Activated T-cell treated with anti-CD3 and anti-CD28 coated beads, Interleukin-2, amount 50 U/mL, for 4 hours (primary cell): Measurements from ENCODE around the gene TAF11L10. TPM values are rescaled to one million over a fixed set of nuclear protein-coding genes. Genes with fewer than 3 reads are reported as not detected.
"Not testable (repeated sequence)": the region's sequence is repeated elsewhere in the genome, so short reads cannot be mapped to it uniquely, and the experiment has no call there.

ENCODE experiments used
- ATAC-seq, 2 donors: fragments of 200-7000 bp; cut with Tn5 transposase; one replicate each; pipeline ENCODE4 v1.10.0; 2021
- DNase-seq: peaks from one replicate; pipeline ENCODE4 v3.0.0-alpha.2; 2020
- H3K27me3 Mint-ChIP-seq: one replicate; pipeline ENCODE4 v1.8.0; 2021; ENCODE audit warnings: low read depth, mixed read lengths
- H3K36me3 Mint-ChIP-seq: one replicate; pipeline ENCODE4 v1.8.0; 2022; ENCODE audit warnings: mixed read lengths; ENCODE audit not compliant: insufficient read depth
- H3K4me1 Mint-ChIP-seq: one replicate; pipeline ENCODE4 v1.8.0; 2021; ENCODE audit warnings: low read depth, mixed read lengths
- H3K4me3 Mint-ChIP-seq: one replicate; pipeline ENCODE4 v1.8.0; 2021; ENCODE audit warnings: mild to moderate bottlenecking, moderate library complexity, mixed read lengths
- H3K9me3 Mint-ChIP-seq: one replicate; pipeline ENCODE4 v1.8.0; 2021; ENCODE audit warnings: mixed read lengths
- total RNA-seq, 3 donors: library from RNA; stranded (reverse); gene quantifications; one replicate each; pipeline ENCODE4 v1.2.1, GENCODE V29; 2021

Gene TAF11L10
- not detected for total RNA-seq

GRCh38 chr5:17597728-17598127 lies at the start of gene TAF11L10:
TSS of gene TAF11L10 (minus strand) at chr5:17597828.
- not testable (repeated sequence) for DNase-seq, H3K27me3 Mint-ChIP-seq, H3K4me1 Mint-ChIP-seq, H3K4me3 Mint-ChIP-seq, H3K36me3 Mint-ChIP-seq, H3K9me3 Mint-ChIP-seq, ATAC-seq

GRCh38 chr5:17634160-17634559 lies 36.5 kb upstream of the TAF11L10 start, which contains the start of gene TAF11L14:
TSS of gene TAF11L14 (plus strand) at chr5:17634460.
- Mint-ChIP-seq H3K36me3 (no peaks in the 10 kb centered on the region), H3K27me3 (no peaks in the 10 kb centered on the region), H3K9me3 (peaks cover 4% of the 10 kb centered on the region), H3K4me1 (no peaks in the 10 kb centered on the region), H3K4me3 (no peak within 1 kb of the TSS)
- no peak for DNase-seq
- no peak for ATAC-seq

GRCh38 chr5:17631788-17632187 lies 34.2 kb upstream of the TAF11L10 start, which contains the start of gene TAF11L13:
TSS of gene TAF11L13 (plus strand) at chr5:17632088.
- not testable (repeated sequence) for ATAC-seq, H3K4me3 Mint-ChIP-seq, DNase-seq, H3K27me3 Mint-ChIP-seq, H3K9me3 Mint-ChIP-seq, H3K4me1 Mint-ChIP-seq, H3K36me3 Mint-ChIP-seq

- H3K36me3 Mint-ChIP-seq = no peaks in the 10 kb centered on the region
- no peaks in the 10 kb centered on the region for H3K27me3 Mint-ChIP-seq
- H3K4me1 Mint-ChIP-seq = no peaks in the 10 kb centered on the region
- ATAC-seq = no peak
- H3K4me3 Mint-ChIP-seq = no peak overlapping the region
- no peak for DNase-seq
- no peaks in the 10 kb centered on the region for H3K9me3 Mint-ChIP-seq
These were observed 28.1 kb upstream of the TAF11L10 start for GRCh38 chr5:17625686-17626085.

- Mint-ChIP-seq H3K36me3 (no peaks in the 10 kb centered on the region), H3K27me3 (no peaks in the 10 kb centered on the region), H3K9me3 (no peaks in the 10 kb centered on the region), H3K4me3 (no peak overlapping the region), H3K4me1 (no peaks in the 10 kb centered on the region)
- no peak for ATAC-seq
- DNase-seq = no peak
These were observed 23.0 kb upstream of the TAF11L10 start for GRCh38 chr5:17620627-17621026.

GRCh38 chr5:17619354-17619753 lies 21.7 kb upstream of the TAF11L10 start:
- DNase-seq (no peak), ATAC-seq (no peak)
- H3K9me3 Mint-ChIP-seq = peaks cover 3% of the 10 kb centered on the region
- H3K27me3 Mint-ChIP-seq = no peaks in the 10 kb centered on the region
- H3K36me3 Mint-ChIP-seq = no peaks in the 10 kb centered on the region
- H3K4me1 Mint-ChIP-seq = no peaks in the 10 kb centered on the region
- H3K4me3 Mint-ChIP-seq = no peak overlapping the region

GRCh38 chr5:17614872-17615605 lies 17.4 kb upstream of the TAF11L10 start:
- no peaks in the 10 kb centered on the region for H3K27me3 Mint-ChIP-seq
- peaks cover 11% of the 10 kb centered on the region for H3K9me3 Mint-ChIP-seq
- DNase-seq (no peak), ATAC-seq (no peak)
- H3K4me1 Mint-ChIP-seq = no peaks in the 10 kb centered on the region
- no peaks in the 10 kb centered on the region for H3K36me3 Mint-ChIP-seq
- no peak overlapping the region for H3K4me3 Mint-ChIP-seq

GRCh38 chr5:17610092-17610491 lies 12.5 kb upstream of the TAF11L10 start, which contains the start of gene TAF11L12:
TSS of gene TAF11L12 (plus strand) at chr5:17610392.
- not testable (repeated sequence) for H3K36me3 Mint-ChIP-seq, H3K27me3 Mint-ChIP-seq, H3K4me1 Mint-ChIP-seq, ATAC-seq, DNase-seq, H3K4me3 Mint-ChIP-seq
- peaks cover 16% of the 10 kb centered on the region for H3K9me3 Mint-ChIP-seq

- not testable (repeated sequence) for H3K4me3 Mint-ChIP-seq
These were observed 9.8 kb upstream of the TAF11L10 start for GRCh38 chr5:17607461-17607860.

GRCh38 chr5:17604951-17605350 lies 7.3 kb upstream of the TAF11L10 start:
- Mint-ChIP-seq H3K27me3 (no peaks in the 10 kb centered on the region), H3K36me3 (no peaks in the 10 kb centered on the region), H3K4me3 (no peak overlapping the region), H3K9me3 (peaks cover 12% of the 10 kb centered on the region), H3K4me1 (no peaks in the 10 kb centered on the region)
- no peak for DNase-seq
- no peak for ATAC-seq

More at GRCh38 chr5:17607461-17607860, 9.8 kb upstream of the TAF11L10 start:
- not testable (repeated sequence) for DNase-seq, H3K36me3 Mint-ChIP-seq, ATAC-seq, H3K4me1 Mint-ChIP-seq, H3K27me3 Mint-ChIP-seq
- H3K9me3 Mint-ChIP-seq = peaks cover 14% of the 10 kb centered on the region

GRCh38 chr5:17603880-17604279 lies 6.3 kb upstream of the TAF11L10 start, which contains the start of gene TAF11L11:
TSS of gene TAF11L11 (plus strand) at chr5:17604183.
- H3K36me3 Mint-ChIP-seq, H3K4me1 Mint-ChIP-seq, H3K27me3 Mint-ChIP-seq, H3K4me3 Mint-ChIP-seq, DNase-seq, ATAC-seq: not testable (repeated sequence)
- H3K9me3 Mint-ChIP-seq = peaks cover 12% of the 10 kb centered on the region

- not testable (repeated sequence) for DNase-seq, H3K9me3 Mint-ChIP-seq, H3K27me3 Mint-ChIP-seq, ATAC-seq, H3K4me3 Mint-ChIP-seq, H3K4me1 Mint-ChIP-seq, H3K36me3 Mint-ChIP-seq
These were observed 3.4 kb downstream of the TAF11L10 start, which contains the start of gene TAF11L9 for GRCh38 chr5:17594255-17594654. TSS of gene TAF11L9 (minus strand) at chr5:17594394.

GRCh38 chr5:17590860-17591259 lies 6.8 kb downstream of the TAF11L10 start, which contains the start of gene TAF11L8:
TSS of gene TAF11L8 (minus strand) at chr5:17590960.
- H3K27me3 Mint-ChIP-seq, H3K36me3 Mint-ChIP-seq, H3K4me3 Mint-ChIP-seq, H3K9me3 Mint-ChIP-seq, DNase-seq, H3K4me1 Mint-ChIP-seq, ATAC-seq: not testable (repeated sequence)

- not testable (repeated sequence) for ATAC-seq, H3K36me3 Mint-ChIP-seq, H3K4me1 Mint-ChIP-seq, DNase-seq, H3K27me3 Mint-ChIP-seq, H3K4me3 Mint-ChIP-seq, H3K9me3 Mint-ChIP-seq
These were observed 12.0 kb downstream of the TAF11L10 start, which contains the start of gene TAF11L7 for GRCh38 chr5:17585658-17586057. TSS of gene TAF11L7 (minus strand) at chr5:17585758.
